Spleen (tissue), 7 donors: Measurements from ENCODE around the gene RPUSD1.

Experiments
- POLR2A ChIP-seq, 3 donors: fragments of 450-650 bp; IDR thresholded peaks; one replicate each; pipeline ENCODE4 v1.5.1; 2017; ENCODE audit warnings: antibody characterized with exemption in 3 of 3, mild to moderate bottlenecking in 1 of 3
- TF ChIP-seq, protein P1 (sequence below), 11 experiments: fragments of 200-600 bp in 7 of 11; fragments of 450-650 bp in 4 of 11; sonication (generic) in 4 of 11; IDR thresholded peaks in 8 of 11; conservative IDR thresholded peaks in 3 of 11; 1 replicate in 7 of 11; 2 replicates in 4 of 11; pipeline versions ENCODE4 v1.4.0 to v1.8.0; 2016 to 2021; ENCODE audit warnings: antibody characterized with exemption in 11 of 11, inconsistent platforms in 4 of 11, mild to moderate bottlenecking in 1 of 11
- donor health status: DM: no; HTN: no; CAD: no; lungs with moderate emphysema.
- donor health status: DM: no; HTN: no; CAD: no.
- donor health status: DM: no; HTN: no; CAD: no.

GRCh38 chr16:734981-735881 is 53.0 kb downstream of the RPUSD1 start:
- TF ChIP-seq, protein P1, sequence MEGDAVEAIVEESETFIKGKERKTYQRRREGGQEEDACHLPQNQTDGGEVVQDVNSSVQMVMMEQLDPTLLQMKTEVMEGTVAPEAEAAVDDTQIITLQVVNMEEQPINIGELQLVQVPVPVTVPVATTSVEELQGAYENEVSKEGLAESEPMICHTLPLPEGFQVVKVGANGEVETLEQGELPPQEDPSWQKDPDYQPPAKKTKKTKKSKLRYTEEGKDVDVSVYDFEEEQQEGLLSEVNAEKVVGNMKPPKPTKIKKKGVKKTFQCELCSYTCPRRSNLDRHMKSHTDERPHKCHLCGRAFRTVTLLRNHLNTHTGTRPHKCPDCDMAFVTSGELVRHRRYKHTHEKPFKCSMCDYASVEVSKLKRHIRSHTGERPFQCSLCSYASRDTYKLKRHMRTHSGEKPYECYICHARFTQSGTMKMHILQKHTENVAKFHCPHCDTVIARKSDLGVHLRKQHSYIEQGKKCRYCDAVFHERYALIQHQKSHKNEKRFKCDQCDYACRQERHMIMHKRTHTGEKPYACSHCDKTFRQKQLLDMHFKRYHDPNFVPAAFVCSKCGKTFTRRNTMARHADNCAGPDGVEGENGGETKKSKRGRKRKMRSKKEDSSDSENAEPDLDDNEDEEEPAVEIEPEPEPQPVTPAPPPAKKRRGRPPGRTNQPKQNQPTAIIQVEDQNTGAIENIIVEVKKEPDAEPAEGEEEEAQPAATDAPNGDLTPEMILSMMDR (IDR thresholded peaks at IDR 0.05 in 8 of 11, conservative IDR thresholded peaks at IDR 0.05 in 3 of 11), result no peak
- no peak for TF ChIP-seq POLR2A (IDR thresholded peaks at IDR 0.05)
